Breast epithelium (tissue), 3 donors: Measurements from ENCODE around the gene BICD2.

Source experiments
- POLR2A ChIP-seq: fragments of 450-650 bp; IDR thresholded peaks from one replicate; pipeline ENCODE4 v1.6.1; 2016; ENCODE audit warnings: antibody characterized with exemption, mild to moderate bottlenecking, moderate library complexity
- TF ChIP-seq, protein P1 (sequence below), 3 donors: fragments of 450-650 bp; IDR thresholded peaks; one replicate each; pipeline ENCODE4 v1.5.1; 2016 to 2017; ENCODE audit warnings: antibody characterized with exemption in 3 of 3, mild to moderate bottlenecking in 3 of 3, moderate library complexity in 3 of 3

DNA sequence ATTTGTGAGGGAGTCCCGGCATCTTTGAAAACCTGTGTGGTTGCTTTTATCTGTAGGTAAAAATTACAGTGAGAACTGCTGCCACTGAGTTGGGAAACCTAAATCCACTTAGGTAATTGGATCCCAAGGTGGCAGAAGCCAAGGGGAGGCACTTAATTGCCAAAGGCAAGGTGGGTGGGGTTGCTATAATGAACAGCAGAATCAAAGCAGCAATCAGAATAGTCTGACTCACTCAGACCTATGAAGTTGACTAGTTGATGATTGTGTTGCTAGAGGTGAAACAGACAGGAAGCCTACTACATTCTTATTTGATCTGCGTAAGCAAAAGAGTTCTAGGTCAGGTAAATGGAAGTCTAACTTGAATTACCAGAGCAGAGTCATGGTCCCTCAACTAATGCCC, 17.3 kb upstream of the BICD2 start:
- TF ChIP-seq, protein P1, sequence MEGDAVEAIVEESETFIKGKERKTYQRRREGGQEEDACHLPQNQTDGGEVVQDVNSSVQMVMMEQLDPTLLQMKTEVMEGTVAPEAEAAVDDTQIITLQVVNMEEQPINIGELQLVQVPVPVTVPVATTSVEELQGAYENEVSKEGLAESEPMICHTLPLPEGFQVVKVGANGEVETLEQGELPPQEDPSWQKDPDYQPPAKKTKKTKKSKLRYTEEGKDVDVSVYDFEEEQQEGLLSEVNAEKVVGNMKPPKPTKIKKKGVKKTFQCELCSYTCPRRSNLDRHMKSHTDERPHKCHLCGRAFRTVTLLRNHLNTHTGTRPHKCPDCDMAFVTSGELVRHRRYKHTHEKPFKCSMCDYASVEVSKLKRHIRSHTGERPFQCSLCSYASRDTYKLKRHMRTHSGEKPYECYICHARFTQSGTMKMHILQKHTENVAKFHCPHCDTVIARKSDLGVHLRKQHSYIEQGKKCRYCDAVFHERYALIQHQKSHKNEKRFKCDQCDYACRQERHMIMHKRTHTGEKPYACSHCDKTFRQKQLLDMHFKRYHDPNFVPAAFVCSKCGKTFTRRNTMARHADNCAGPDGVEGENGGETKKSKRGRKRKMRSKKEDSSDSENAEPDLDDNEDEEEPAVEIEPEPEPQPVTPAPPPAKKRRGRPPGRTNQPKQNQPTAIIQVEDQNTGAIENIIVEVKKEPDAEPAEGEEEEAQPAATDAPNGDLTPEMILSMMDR (IDR thresholded peaks at IDR 0.05): no peak
- TF ChIP-seq POLR2A: no peak
